Measurements from ENCODE around the gene FBXO31.
A peak's percentile ranks its signal among the peaks of the same experiment; 100 is the strongest.

Gene FBXO31

DNA sequence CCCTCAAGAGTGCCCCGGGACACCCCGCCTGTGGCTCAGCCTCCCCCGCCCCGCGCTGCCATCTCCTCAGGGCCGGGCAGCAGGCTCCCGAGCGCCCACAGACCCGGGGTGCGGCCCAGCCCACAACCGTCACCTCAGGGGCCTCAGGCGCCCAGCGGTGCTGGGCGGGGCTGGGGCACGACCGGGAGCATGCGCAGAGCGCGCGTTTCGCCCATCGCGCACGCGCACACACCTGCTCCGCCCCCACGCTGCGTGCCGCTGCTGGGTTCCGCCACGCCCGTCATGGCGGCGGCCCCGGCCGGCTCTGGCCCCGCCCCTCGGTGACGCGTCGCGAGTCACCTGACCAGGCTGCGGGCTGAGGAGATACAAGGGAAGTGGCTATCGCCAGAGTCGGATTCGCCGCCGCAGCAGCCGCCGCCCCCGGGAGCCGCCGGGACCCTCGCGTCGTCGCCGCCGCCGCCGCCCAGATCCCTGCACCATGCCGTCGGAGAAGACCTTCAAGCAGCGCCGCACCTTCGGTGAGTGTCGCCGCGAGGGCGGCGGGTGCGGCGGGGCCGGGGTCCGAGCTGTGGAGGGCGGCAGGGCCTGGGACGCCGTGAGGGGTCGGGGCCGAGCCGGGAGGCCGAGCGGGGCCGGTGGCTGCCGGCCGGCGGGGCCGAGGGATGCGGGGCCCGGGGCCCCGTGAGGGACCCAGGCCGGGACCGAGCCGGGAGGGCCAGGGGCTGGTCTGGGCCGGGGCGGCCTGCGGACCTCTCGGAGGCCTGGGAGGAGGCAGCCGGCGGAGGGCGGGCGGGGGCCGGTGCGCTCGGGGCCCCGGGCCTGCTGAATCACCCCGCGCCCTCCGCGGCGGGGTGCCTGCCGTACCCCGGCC is 8.6 kb upstream of the FBXO31 start, which contains the start of gene MAP1LC3B:
MAP1LC3B (plus strand) TSS at position 387 of the 871 bp plus-strand sequence; CDS start at position 479, 92 bp downstream.
- Histone ChIP-seq H3K23ac (ENCODE audit: low read depth, low read length, poor library complexity) (peak within 1 kb of the TSS; percentile 94), H3K14ac (ENCODE audit: low read length) (peak within 1 kb of the TSS; percentile 84), H3K27ac (replicated peaks; ENCODE audit: low read length) (peak within 1 kb of the TSS; percentile 73), H2BK15ac (ENCODE audit: low read length) (peak within 1 kb of the TSS; percentile 63), H4K91ac (ENCODE audit: low read depth, low read length, poor library complexity) (no peak within 1 kb of the TSS), H3K27me3 (ENCODE audit: control insufficient read depth in 3 of 3, insufficient read depth in 3 of 3, low read depth in 1 of 3, low read length in 3 of 3) (no peaks in the 10 kb centered on the region), H3K4me1 (ENCODE audit: control insufficient read depth in 2 of 2, insufficient read depth in 1 of 2, low read depth in 1 of 2, low read length in 2 of 2) (peaks cover 10 to 13% of the 10 kb centered on the region in 2 donors), H3K9ac (ENCODE audit: low read depth, low read length, poor library complexity) (peak within 1 kb of the TSS; percentile 98), H2AK5ac (ENCODE audit: low read depth, low read length) (peak within 1 kb of the TSS; percentile 72), H3K79me1 (ENCODE audit: low read depth, low read length) (peaks cover 2% of the 10 kb centered on the region), H4K8ac (ENCODE audit: low read depth, low read length) (no peak within 1 kb of the TSS), H3K4me3 (ENCODE audit: low read length in 2 of 2) (peak within 1 kb of the TSS; percentile 57 to 99), H3K36me3 (replicated peaks in 1 of 2; ENCODE audit: control insufficient read depth in 2 of 2, insufficient read depth in 2 of 2, low read length in 2 of 2) (no peaks in the 10 kb centered on the region), H3K4ac (ENCODE audit: low read length) (peak within 1 kb of the TSS; percentile 61), H2BK5ac (ENCODE audit: low read length) (peak within 1 kb of the TSS; percentile 42), H3K4me2 (ENCODE audit: insufficient read depth, low read length, poor library complexity, severe bottlenecking) (peak within 1 kb of the TSS; percentile 96), H3K18ac (ENCODE audit: low read length) (peak within 1 kb of the TSS; percentile 98), H2BK120ac (ENCODE audit: low read depth, low read length) (peak within 1 kb of the TSS; percentile 95), H3K9me3 (replicated peaks in 1 of 2; ENCODE audit: control insufficient read depth in 2 of 2, insufficient read depth in 1 of 2, low read depth in 1 of 2, low read length in 2 of 2) (no peaks in the 10 kb centered on the region), H2BK12ac (ENCODE audit: low read length) (no peak within 1 kb of the TSS), H2AFZ (ENCODE audit: low read length) (peak within 1 kb of the TSS; percentile 89)
- WGBS, 2 donors (ENCODE audit: extremely low coverage in 2 of 2, insufficient read length in 2 of 2, insufficient replicate concordance in 1 of 2) = no CpG with 5 or more reads among the region's 113 CpGs
- peak; percentile 98 for DNase-seq (ENCODE audit: low spot score)

DNA sequence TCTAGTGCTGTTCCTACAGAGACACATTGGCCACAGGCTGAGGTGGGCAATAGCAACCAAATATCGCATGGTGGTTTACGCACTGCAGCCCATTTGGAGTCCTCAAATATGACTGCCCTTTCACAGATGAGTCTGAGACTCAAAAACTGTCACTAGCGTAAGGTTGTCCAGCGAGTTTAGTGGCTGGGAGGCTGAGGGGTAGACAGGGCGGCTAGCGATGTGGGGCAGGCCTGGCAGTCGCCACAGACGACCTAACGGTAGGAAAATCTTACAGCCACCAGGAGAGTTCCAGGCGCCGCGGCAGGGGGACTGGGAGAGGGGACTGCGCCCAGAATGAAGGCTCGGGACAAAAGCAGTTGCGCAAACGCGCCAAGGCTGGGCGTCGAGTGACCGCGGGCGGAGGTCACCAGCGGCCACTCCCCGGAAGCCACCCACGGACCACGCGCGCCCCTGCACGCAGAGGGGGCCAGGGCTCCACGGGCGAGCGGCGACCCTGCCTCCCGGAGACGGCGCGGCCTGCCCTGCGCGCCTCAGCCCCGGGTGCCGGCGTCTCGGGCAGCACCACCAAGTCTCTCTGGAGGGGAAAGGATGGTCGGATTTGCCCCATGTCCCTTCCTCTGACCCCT is 7.9 kb upstream of the FBXO31 start:
- Histone ChIP-seq H3K27me3 (ENCODE audit: control insufficient read depth in 3 of 3, insufficient read depth in 3 of 3, low read depth in 1 of 3, low read length in 3 of 3) (no peaks in the 10 kb centered on the region), H2BK15ac (ENCODE audit: low read length) (peak overlapping the region; percentile 63), H2BK12ac (ENCODE audit: low read length) (no peak overlapping the region), H2AK5ac (ENCODE audit: low read depth, low read length) (peak overlapping the region; percentile 72), H4K8ac (ENCODE audit: low read depth, low read length) (no peak overlapping the region), H2BK5ac (ENCODE audit: low read length) (peak overlapping the region; percentile 42), H3K27ac (replicated peaks; ENCODE audit: low read length) (peak overlapping the region; percentile 73), H2BK120ac (ENCODE audit: low read depth, low read length) (peak overlapping the region; percentile 95), H3K79me1 (ENCODE audit: low read depth, low read length) (peaks cover 2% of the 10 kb centered on the region), H3K4me3 (ENCODE audit: low read length in 2 of 2) (peak overlapping the region; percentile 57 to 96), H3K14ac (ENCODE audit: low read length) (peak overlapping the region; percentile 84), H3K18ac (ENCODE audit: low read length) (peak overlapping the region; percentile 98), H3K23ac (ENCODE audit: low read depth, low read length, poor library complexity) (peak overlapping the region; percentile 94), H3K4me1 (ENCODE audit: control insufficient read depth in 2 of 2, insufficient read depth in 1 of 2, low read depth in 1 of 2, low read length in 2 of 2) (peaks cover 10 to 13% of the 10 kb centered on the region in 2 donors), H3K4ac (ENCODE audit: low read length) (peak overlapping the region; percentile 61), H3K4me2 (ENCODE audit: insufficient read depth, low read length, poor library complexity, severe bottlenecking) (peak overlapping the region; percentile 90), H4K91ac (ENCODE audit: low read depth, low read length, poor library complexity) (no peak overlapping the region), H3K9me3 (replicated peaks in 1 of 2; ENCODE audit: control insufficient read depth in 2 of 2, insufficient read depth in 1 of 2, low read depth in 1 of 2, low read length in 2 of 2) (no peaks in the 10 kb centered on the region), H2AFZ (ENCODE audit: low read length) (peak overlapping the region; percentile 89), H3K36me3 (replicated peaks in 1 of 2; ENCODE audit: control insufficient read depth in 2 of 2, insufficient read depth in 2 of 2, low read length in 2 of 2) (no peaks in the 10 kb centered on the region), H3K9ac (ENCODE audit: low read depth, low read length, poor library complexity) (peak overlapping the region; percentile 98)
- WGBS, 2 donors (ENCODE audit: extremely low coverage in 2 of 2, insufficient read length in 2 of 2, insufficient replicate concordance in 1 of 2) = no CpG with 5 or more reads among the region's 44 CpGs
- DNase-seq (ENCODE audit: low spot score) = peak; percentile 43

DNA sequence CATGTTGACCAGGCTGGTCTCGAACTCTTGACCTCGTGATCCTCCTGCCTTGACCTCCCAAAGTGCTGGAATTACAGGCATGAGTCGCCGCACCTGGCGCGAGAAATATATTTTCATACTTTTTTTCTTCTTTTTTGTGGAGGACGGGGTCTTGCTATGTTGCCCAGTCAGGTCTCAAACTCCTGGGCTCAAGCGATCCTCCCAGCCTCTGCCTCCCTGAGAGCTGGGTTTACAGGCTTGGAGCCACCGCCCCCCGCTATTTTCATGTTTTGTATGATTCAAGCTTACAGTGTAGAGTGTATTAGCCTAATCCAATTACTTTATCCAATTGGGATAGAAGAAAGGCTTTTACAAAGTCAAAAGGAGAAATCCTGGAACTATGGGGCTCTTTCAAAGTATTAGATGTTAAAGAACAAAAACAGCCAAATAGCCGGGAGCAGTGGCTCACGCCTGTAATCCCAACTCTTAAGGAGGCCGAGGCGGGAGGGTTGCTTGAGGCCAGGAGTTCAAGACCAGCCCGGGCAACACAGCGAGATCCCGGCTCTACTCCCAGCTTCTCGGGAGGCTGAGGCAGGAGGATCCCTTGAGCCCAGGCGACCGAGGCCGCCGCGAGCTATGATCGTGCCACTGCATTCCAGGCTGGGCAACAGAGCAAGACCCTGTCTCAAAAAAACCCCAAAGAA is 7.2 kb upstream of the FBXO31 start:
- Histone ChIP-seq H3K14ac (ENCODE audit: low read length) (peak overlapping the region; percentile 84), H3K9ac (ENCODE audit: low read depth, low read length, poor library complexity) (no peak overlapping the region), H2BK12ac (ENCODE audit: low read length) (no peak overlapping the region), H2BK15ac (ENCODE audit: low read length) (peak overlapping the region; percentile 63), H4K91ac (ENCODE audit: low read depth, low read length, poor library complexity) (no peak overlapping the region), H3K4me1 (ENCODE audit: control insufficient read depth in 2 of 2, insufficient read depth in 1 of 2, low read depth in 1 of 2, low read length in 2 of 2) (peaks cover 10 to 13% of the 10 kb centered on the region in 2 donors), H3K27me3 (ENCODE audit: control insufficient read depth in 3 of 3, insufficient read depth in 3 of 3, low read depth in 1 of 3, low read length in 3 of 3) (no peaks in the 10 kb centered on the region), H4K8ac (ENCODE audit: low read depth, low read length) (no peak overlapping the region), H3K36me3 (replicated peaks in 1 of 2; ENCODE audit: control insufficient read depth in 2 of 2, insufficient read depth in 2 of 2, low read length in 2 of 2) (no peaks in the 10 kb centered on the region), H3K9me3 (replicated peaks in 1 of 2; ENCODE audit: control insufficient read depth in 2 of 2, insufficient read depth in 1 of 2, low read depth in 1 of 2, low read length in 2 of 2) (no peaks in the 10 kb centered on the region), H3K27ac (replicated peaks; ENCODE audit: low read length) (peak overlapping the region; percentile 73), H3K4me3 (ENCODE audit: low read length in 2 of 2) (peak overlapping the region in 1 of 2 donors; percentile 57), H2BK120ac (ENCODE audit: low read depth, low read length) (no peak overlapping the region), H3K23ac (ENCODE audit: low read depth, low read length, poor library complexity) (peak overlapping the region; percentile 94), H3K4ac (ENCODE audit: low read length) (peak overlapping the region; percentile 61), H2AK5ac (ENCODE audit: low read depth, low read length) (peak overlapping the region; percentile 72), H2AFZ (ENCODE audit: low read length) (peak overlapping the region; percentile 89), H3K18ac (ENCODE audit: low read length) (peak overlapping the region; percentile 39), H3K79me1 (ENCODE audit: low read depth, low read length) (peaks cover 2% of the 10 kb centered on the region), H3K4me2 (ENCODE audit: insufficient read depth, low read length, poor library complexity, severe bottlenecking) (peak overlapping the region; percentile 90), H2BK5ac (ENCODE audit: low read length) (peak overlapping the region; percentile 42)
- DNase-seq (ENCODE audit: low spot score) = no peak
- no CpG with 5 or more reads among the region's 24 CpGs for WGBS, 2 donors (ENCODE audit: extremely low coverage in 2 of 2, insufficient read length in 2 of 2, insufficient replicate concordance in 1 of 2)
